ENCODE results near the gene CYB561A3. TPM values are rescaled to one million over a fixed set of nuclear protein-coding genes. Genes with fewer than 3 reads are reported as not detected.

CYB561A3 gene
- total and polyA plus RNA-seq, 2 donors (not counting 1 experiment from before 2014, with no cell fraction given) = 248 to 756 TPM

DNA sequence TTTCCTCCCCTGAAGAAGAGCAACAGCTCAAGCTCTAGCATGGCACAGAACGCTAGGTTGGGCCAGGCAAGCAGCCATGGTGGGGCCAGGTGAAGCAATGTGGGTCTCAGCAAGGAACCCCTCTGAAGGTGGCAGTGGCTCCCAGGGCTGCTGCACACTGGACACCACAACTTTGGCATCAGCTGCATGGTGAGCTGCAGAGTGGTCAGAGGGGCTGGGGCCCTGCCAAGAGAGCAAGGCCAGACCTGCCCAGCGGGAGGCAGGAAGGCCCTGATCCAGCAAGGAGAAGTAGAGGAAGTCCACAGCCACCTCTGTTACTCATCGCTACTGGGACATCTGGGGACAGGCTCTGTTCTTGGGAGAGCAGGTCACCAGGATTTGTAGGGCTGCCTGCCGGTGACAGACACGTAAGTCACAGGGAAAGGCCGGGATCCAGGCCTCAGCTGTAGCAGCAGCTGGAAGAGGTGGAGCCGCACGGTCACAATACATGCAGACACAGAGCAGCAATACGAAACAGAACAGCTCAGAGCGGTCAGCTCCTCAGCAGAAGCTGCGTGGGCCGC is 12.4 kb downstream of the CYB561A3 start:
- H3K36me3 ChIP-seq (replicated peaks in 1 of 2; ENCODE audit: control extremely low read depth in 1 of 2, control insufficient read depth in 1 of 2, extremely low read depth in 1 of 2, insufficient read depth in 2 of 2, low read length in 1 of 2) = peaks cover 2 to 88% of the 10 kb centered on the region in 2 experiments
- H3K27me3 ChIP-seq (replicated peaks in 1 of 4; ENCODE audit: control extremely low read depth in 1 of 4, control insufficient read depth in 3 of 4, insufficient read depth in 4 of 4, low read length in 3 of 4) = no peaks in the 10 kb centered on the region
- H3K9me3 Mint-ChIP-seq (ENCODE audit: insufficient read depth) = no peaks in the 10 kb centered on the region
- H4K20me1 ChIP-seq (ENCODE audit: control insufficient read depth, insufficient read depth, low read length, poor library complexity, severe bottlenecking) = peaks cover 74% of the 10 kb centered on the region
- ATAC-seq (ENCODE audit: low read depth) (no peak), DNase-seq (no peak)
- H3K4me2 ChIP-seq (replicated peaks; ENCODE audit: low read depth, low read length, poor library complexity, severe bottlenecking) = no peak overlapping the region
- POLR2A ChIA-PET = interaction anchor here (1.5 kb wide), 1 partner anchor 13 kb away, joined by 4 read pairs; the partner anchor contains the start of genes CYB561A3 and TMEM138
- peak overlapping the region; percentile 37 for H3K27ac Mint-ChIP-seq
- 97% methylated on average over 11 of the region's 12 CpGs for WGBS (ENCODE audit: insufficient coverage)
- H3K9ac ChIP-seq (ENCODE audit: low read length) = no peak overlapping the region
- H3K79me2 ChIP-seq (ENCODE audit: control insufficient read depth, insufficient read depth, low read length) = peaks cover 32% of the 10 kb centered on the region
- peaks cover 15 to 30% of the 10 kb centered on the region in 2 donors for H3K4me1 ChIP-seq (ENCODE audit: control insufficient read depth in 2 of 2, insufficient read depth in 2 of 2, low read length in 2 of 2)
- H3K4me3 Mint-ChIP-seq = no peak overlapping the region
- CTCF ChIA-PET = interaction anchor here (1.0 to 3.2 kb wide), 3 partner anchors 10 to 36 kb away, joined by 4 to 30 read pairs (median 22); no protein-coding TSS in a partner anchor
- H3K4me1 Mint-ChIP-seq = peaks cover 49% of the 10 kb centered on the region
- H2AFZ ChIP-seq (ENCODE audit: insufficient read depth, low read depth, low read length, poor library complexity, severe bottlenecking) = no peak overlapping the region
- H3K4me3 ChIP-seq (ENCODE audit: control extremely low read depth in 1 of 5, extremely low read depth in 1 of 5, insufficient read depth in 1 of 5, low read depth in 2 of 5, low read length in 4 of 5) = no peak overlapping the region
- intact Hi-C loops (cut with micrococcal nuclease) = no loop called here
- no peak for TF ChIP-seq EZH2 (IDR thresholded peaks at IDR 0.05; ENCODE audit: borderline replicate concordance, insufficient read depth, low read depth, low read length, poor library complexity, severe bottlenecking)
- TF ChIP-seq, protein P1, sequence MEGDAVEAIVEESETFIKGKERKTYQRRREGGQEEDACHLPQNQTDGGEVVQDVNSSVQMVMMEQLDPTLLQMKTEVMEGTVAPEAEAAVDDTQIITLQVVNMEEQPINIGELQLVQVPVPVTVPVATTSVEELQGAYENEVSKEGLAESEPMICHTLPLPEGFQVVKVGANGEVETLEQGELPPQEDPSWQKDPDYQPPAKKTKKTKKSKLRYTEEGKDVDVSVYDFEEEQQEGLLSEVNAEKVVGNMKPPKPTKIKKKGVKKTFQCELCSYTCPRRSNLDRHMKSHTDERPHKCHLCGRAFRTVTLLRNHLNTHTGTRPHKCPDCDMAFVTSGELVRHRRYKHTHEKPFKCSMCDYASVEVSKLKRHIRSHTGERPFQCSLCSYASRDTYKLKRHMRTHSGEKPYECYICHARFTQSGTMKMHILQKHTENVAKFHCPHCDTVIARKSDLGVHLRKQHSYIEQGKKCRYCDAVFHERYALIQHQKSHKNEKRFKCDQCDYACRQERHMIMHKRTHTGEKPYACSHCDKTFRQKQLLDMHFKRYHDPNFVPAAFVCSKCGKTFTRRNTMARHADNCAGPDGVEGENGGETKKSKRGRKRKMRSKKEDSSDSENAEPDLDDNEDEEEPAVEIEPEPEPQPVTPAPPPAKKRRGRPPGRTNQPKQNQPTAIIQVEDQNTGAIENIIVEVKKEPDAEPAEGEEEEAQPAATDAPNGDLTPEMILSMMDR (IDR thresholded peaks at IDR 0.05) = no peak
- H3K27ac ChIP-seq (ENCODE audit: low read length in 2 of 2) = no peak overlapping the region
- no peaks in the 10 kb centered on the region for H3K27me3 Mint-ChIP-seq
- no peaks in the 10 kb centered on the region for H3K9me3 ChIP-seq (ENCODE audit: control extremely low read depth in 1 of 3, control insufficient read depth in 2 of 3, insufficient read depth in 1 of 3, low read length in 2 of 3)

DNA sequence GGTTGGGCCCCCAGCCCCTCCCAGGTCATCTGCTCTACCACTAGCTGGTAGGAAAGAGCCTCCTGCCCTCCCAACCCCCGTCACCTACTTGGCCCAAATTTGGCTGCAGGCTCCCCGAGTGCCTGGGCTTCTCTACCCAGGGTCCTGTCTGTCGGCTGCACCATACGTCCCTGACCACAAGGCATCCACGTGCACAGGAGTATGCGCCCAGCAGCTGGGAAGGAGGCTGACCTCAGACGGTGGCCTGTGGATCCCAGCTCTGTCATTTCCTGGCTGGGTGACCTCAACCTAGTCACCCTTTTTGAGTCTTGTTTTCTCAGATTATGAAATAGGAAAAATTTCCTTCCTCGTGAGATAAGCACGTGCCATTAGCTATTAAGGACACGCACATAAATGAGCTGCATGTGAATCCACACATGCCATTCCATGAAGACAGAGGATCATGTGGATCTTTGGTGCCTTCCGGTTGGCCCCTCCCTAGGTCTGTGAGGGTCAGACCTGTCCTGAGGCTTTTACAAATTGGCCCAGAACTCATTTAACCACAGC is 13.7 kb downstream of the CYB561A3 start:
- Histone ChIP-seq H2AFZ (ENCODE audit: insufficient read depth, low read depth, low read length, poor library complexity, severe bottlenecking) (no peak overlapping the region), H3K36me3 (replicated peaks in 1 of 2; ENCODE audit: control extremely low read depth in 1 of 2, control insufficient read depth in 1 of 2, extremely low read depth in 1 of 2, insufficient read depth in 2 of 2, low read length in 1 of 2) (peaks cover 2 to 78% of the 10 kb centered on the region in 2 experiments), H3K4me2 (replicated peaks; ENCODE audit: low read depth, low read length, poor library complexity, severe bottlenecking) (no peak overlapping the region), H3K27ac (ENCODE audit: low read length in 2 of 2) (no peak overlapping the region), H3K9me3 (ENCODE audit: control extremely low read depth in 1 of 3, control insufficient read depth in 2 of 3, insufficient read depth in 1 of 3, low read length in 2 of 3) (no peaks in the 10 kb centered on the region), H3K4me1 (ENCODE audit: control insufficient read depth in 2 of 2, insufficient read depth in 2 of 2, low read length in 2 of 2) (peaks cover 3 to 18% of the 10 kb centered on the region in 2 donors), H4K20me1 (ENCODE audit: control insufficient read depth, insufficient read depth, low read length, poor library complexity, severe bottlenecking) (peaks cover 61% of the 10 kb centered on the region), H3K4me3 (ENCODE audit: control extremely low read depth in 1 of 5, extremely low read depth in 1 of 5, insufficient read depth in 1 of 5, low read depth in 2 of 5, low read length in 4 of 5) (no peak overlapping the region), H3K27me3 (replicated peaks in 1 of 4; ENCODE audit: control extremely low read depth in 1 of 4, control insufficient read depth in 3 of 4, insufficient read depth in 4 of 4, low read length in 3 of 4) (no peaks in the 10 kb centered on the region), H3K79me2 (ENCODE audit: control insufficient read depth, insufficient read depth, low read length) (peaks cover 19% of the 10 kb centered on the region), H3K9ac (ENCODE audit: low read length) (no peak overlapping the region)
- Mint-ChIP-seq H3K4me3 (no peak overlapping the region), H3K9me3 (ENCODE audit: insufficient read depth) (no peaks in the 10 kb centered on the region), H3K27me3 (no peaks in the 10 kb centered on the region), H3K27ac (peak overlapping the region; percentile 56), H3K4me1 (peaks cover 36% of the 10 kb centered on the region)
- ChIA-PET POLR2A (interaction anchor here (1.0 kb wide), 1 partner anchor 9 kb away, joined by 3 read pairs; no protein-coding TSS in a partner anchor), CTCF (interaction anchor here (3.0 to 3.2 kb wide), 2 partner anchors 12 to 37 kb away, joined by 22 to 30 read pairs; no protein-coding TSS in a partner anchor)
- no peak for TF ChIP-seq EZH2 (IDR thresholded peaks at IDR 0.05; ENCODE audit: borderline replicate concordance, insufficient read depth, low read depth, low read length, poor library complexity, severe bottlenecking)
- TF ChIP-seq, protein P1 (IDR thresholded peaks at IDR 0.05) = no peak
- ATAC-seq (ENCODE audit: low read depth) (no peak), DNase-seq (no peak)
- WGBS (ENCODE audit: insufficient coverage) = 92% methylated on average over 10 of the region's 11 CpGs
- intact Hi-C loops (cut with micrococcal nuclease) = no loop called here

All from B cell (primary cell).